GM21529 (cell line): ENCODE data around the gene CLK3.
A peak's percentile ranks its signal among the peaks of the same experiment; 100 is the strongest.

Experiments
- ATAC-seq: cut with Tn5 transposase; IDR thresholded peaks from one replicate; pipeline ENCODE4 v1.9.1; 2021; ENCODE audit not compliant: unreplicated experiment

Gene CLK3

DNA sequence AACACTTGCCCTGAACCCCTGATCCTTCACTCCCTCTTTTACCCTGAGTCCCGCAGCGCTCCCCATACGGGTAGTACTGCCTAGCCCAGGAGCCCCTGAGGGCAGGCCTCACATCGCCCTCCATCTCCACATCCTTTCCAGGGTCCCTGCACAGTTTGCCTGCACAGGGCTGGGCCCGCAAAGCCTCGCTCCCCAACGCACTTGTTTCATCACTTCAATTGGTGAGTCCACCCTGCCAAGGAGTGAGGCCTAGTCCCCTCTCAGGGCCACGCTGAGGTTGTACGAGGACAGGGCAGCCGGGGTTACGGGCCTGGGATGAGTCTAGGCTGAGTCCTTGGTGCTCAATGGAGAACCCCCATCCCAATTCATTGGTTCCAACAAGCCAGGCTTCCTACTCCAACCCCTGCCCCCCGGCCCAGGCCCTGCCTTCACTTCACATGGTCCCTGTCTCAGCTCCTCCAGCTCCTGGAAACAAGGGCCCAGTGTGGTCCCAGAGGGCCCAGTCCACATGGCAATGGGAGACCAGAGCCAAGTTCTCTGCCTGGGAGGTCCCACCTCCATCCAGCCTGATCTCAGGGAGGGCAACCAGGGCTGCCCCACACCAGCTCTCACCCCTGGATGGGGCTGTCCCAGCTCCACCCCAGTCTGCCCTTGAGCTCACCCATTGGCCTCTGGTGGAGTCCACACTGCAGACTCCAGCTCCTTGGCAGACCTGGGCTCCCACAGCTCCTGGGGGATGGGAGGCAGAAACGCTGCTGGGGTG, 12.4 kb upstream of the CLK3 start:
- no peak for ATAC-seq

DNA sequence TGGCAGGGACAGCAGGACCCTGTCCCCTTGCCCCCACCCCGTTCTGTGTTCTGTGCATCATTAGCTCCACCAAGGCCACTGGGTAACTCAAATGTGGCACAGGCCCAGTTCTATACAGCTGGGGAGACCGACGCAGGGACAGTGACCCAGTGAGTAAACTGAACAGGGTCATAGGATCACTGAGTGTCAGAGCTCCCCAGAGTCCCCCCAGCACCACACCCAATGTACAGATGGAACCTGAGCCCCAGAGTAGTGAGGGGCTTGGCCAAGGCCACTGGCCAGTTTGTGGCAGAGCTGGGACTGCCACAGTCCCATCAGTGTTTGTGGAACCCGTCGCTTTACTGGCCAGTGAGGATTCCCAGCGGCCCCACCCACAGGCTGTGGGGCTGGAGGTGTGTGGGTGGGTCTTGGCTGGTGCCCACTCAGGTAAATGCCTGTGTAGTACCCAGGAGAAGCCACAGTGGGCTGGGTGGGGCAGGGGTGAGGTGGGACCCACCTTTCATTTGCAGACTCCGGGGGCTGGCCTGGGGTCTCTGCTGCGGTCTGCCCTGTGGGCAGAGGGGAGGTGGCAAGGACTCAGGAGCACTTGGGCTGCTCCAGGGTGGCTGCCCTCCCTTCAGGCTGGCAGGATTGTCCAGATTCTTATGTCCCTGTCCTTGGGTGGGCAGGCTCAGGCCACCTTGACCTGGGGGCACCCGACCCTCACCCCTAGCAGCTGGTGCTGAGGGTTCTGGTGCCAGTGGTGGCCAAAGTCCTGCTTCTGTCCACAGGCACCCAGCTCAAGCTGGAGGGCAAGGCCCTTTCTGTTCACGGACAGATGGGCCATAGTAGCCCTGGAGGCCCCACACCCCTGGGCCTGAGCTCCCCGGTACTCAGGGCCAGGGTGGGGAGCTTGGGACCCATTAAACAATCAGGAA, 11.6 kb upstream of the CLK3 start:
- ATAC-seq: no peak

DNA sequence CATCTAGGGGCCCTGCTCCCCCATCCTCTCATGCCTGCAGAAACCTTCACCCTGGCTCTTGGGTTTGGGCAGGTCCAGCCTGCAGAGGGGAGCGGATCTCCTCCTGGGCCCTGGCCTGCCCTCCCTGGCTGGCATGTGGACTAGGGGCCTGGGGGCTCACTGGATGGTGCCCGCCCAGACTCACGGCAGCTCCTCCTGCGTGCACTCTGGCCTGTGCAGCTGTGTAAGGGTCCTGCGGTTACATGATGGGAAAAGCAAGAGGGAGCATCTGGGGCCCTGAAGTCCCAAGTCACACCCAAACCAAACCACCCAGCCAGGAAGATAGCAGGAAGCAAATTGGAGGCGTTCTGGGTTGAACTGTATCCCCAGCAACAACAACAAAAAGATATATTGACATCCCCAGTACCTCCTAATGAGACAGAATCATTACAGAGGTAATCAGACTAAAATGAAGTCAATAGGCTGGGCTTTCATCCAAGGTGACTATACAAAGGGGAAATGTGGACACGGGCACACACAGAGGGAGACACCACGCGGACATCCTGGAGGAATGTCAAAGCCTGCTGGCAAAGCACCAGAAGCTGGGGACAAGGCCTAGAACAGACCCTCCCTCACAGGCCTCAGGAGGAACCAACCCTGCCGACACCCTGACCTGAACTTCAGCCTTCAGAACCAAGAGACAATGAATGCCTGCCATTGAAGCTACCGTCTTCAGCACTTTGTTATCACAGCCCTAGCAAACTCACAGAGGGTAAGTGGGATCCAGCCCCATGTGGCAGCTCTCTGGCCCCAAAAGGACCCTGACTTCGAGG, 10.4 kb upstream of the CLK3 start:
- no peak for ATAC-seq

DNA sequence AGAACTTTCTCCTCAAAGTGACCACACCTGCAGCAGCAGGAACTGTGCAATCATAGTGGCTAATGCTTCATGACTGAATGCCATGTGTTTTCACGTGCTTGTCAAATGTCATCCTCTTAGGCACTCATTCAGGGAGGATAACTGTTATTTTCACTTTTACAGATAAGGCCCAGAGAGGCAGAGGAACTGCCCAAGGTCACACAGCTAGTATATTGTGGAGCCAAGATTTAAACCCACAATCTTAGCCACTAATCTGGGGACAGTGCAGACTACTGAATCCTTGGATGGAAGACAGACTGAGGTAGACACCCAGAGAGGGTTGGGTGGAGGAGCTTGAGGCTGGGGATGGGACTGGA, 9.9 kb upstream of the CLK3 start:
- no peak for ATAC-seq

DNA sequence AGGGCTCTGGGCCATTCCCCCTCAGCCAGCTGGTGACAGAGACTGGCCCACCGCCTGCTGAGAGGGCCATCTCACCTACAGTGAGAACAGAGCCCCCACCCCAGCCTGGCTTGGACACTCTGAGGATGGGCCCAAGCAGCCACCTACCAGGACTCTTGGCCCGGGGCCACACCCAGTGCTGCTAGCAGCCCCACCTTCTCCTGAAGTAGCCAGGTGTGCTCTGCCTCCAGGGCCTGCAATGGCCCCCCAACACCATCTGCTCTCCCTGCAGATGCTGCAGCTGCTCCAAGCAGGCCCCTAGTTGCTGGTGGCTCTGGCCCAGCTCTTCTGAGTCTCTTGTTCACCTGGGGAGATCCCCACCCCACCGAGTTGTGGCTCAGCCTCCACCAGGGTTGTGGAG, 6.8 kb upstream of the CLK3 start:
- no peak for ATAC-seq

DNA sequence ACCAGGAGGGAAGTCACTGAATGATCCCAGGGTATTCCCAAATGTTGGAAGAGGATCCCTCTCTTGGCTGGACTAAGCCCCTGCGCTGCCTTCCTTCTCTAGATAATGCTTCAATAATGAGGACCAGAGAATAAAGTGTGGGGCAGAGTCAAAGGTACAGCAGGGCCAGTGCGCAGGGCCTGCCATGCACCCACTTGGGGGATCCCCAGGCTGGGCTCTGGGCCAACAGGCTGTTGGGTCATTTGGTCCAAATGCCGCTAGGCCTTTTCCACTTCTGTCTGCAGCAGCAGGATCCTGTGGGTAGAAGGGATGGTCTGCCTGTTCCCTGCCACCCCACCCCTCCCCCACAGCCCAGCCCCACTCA, 5.7 kb upstream of the CLK3 start:
- no peak for ATAC-seq

DNA sequence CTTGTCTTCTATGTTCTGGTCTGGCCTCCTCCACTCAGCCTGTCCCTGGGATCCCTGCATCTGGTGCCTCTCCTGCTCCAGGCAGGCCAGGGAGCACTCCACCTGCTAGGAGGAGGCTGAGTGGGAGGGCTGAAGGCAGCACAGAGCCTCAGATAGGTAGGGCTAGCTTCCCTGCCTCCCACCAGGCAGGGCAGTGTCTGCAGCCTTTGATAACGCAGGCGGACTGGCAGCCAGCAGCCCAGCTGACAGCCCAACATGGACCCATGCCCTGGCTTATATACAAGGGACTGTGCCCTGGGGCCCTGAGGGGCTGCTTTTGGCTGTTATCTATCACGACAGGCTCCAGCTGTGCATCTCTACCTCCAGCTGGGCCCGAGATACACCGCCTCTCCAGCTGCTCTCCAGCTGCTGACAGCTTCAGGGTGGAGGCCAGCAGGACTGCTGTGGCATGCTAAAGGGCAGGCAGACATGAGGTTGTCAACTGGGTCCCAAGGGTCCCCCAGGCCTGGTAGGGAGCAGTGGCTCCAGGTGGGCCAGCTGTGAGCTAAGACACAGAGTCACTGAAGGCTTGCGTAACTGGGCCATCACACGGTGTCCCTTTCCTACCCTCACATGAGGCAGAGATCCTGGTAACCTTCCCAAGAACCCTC, 5.2 kb upstream of the CLK3 start:
- no peak for ATAC-seq

DNA sequence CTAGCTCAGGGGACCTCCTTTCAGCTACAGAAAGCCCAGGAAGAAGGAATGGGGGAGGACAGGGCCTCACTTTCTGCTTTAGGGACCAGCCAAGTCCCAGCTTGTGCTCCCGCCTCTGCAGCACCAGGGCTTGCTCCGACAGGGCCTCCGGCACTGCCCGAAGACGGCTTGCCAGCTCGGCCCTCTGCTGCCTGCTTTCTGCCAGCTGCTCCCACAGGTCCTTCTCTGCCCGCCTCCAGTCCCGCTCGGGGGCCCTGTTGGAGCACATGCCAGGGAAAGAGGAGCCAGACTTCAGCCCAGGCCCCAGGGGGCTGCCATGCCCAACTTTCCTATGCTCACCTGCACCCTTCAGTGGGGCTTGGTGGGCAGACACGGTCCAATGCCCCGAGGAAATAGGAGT, 4.3 kb upstream of the CLK3 start:
- ATAC-seq: no peak

DNA sequence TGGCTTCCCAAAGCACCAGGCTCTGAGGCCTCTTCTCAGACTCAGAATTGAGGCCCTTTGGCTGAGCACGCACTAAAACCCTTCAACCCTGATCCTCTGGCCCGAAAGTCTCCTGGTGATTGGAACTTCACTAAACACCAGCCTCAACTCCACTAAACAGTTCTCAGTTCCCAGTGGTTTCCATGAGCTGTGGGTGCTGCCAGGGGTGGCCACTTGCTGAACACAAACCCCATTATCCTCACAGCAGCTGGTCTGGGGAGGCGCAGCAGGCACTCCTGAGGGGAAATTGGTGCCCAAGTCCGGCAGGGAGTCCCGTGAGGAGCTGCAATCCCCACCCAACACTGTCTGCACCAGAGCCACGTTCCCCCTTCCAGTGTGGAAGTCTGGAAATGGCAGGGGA, 3.8 kb upstream of the CLK3 start:
- ATAC-seq: no peak

DNA sequence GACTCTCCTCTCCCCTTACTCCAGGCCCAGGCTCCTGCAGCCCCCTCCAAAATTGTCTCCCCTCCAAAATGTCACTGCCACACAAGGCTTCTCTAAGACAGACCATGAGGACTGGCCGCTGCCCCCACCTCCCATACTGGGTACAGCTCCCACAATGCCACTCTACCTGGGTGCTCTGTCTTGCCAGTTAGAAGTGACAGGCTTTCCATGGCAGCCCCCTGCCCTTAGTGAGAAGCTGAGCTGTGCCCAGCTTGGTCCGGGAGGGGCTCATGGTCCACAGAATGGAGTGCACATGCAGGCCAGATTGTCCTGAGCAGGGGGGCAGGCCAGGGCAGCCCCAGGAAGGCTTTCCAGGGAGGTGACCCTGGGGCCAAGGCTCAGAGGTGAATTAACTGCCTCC, 3.0 kb upstream of the CLK3 start:
- ATAC-seq: no peak

DNA sequence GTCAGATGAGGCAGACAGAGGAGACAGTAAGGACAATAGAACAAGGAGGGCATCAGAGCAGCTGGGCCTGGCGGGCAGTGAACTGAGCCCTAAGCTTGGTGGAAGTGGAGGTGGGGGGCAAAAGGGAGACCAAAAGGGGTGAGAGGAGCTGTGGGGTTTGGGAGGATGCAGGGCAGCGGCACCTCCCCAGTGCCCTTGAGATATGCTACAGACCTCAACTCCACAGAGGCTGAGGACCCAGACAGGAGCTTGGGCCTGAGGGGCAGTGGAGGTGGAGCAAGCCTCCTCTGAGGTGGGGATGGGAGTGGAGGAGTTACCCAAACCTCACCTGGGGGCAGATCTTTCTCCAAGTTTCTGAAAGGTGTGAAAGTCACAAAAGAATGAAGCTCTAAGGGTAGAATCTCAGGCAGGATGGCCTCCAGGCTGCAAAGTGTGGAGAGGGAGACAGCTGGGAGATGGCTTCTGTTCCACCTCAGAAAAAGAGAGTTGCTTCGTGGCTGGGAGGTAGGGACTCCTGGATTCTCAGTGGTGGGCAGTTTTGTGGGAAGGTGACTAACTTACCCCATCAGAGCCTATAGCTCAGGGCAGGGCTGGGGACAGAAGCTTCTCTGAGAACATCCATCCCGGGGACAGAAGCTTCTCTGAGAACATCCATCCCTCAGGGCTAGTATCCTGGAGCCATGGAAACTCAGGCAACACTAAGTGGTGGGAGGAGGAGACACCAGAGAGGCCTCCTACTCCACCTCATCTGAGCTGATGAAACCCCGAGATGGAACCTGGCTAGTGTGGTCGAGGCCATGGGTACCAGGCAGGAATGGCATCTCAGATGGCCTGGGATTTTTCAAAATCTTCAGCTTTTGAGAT, 2.3 kb upstream of the CLK3 start:
- no peak for ATAC-seq

DNA sequence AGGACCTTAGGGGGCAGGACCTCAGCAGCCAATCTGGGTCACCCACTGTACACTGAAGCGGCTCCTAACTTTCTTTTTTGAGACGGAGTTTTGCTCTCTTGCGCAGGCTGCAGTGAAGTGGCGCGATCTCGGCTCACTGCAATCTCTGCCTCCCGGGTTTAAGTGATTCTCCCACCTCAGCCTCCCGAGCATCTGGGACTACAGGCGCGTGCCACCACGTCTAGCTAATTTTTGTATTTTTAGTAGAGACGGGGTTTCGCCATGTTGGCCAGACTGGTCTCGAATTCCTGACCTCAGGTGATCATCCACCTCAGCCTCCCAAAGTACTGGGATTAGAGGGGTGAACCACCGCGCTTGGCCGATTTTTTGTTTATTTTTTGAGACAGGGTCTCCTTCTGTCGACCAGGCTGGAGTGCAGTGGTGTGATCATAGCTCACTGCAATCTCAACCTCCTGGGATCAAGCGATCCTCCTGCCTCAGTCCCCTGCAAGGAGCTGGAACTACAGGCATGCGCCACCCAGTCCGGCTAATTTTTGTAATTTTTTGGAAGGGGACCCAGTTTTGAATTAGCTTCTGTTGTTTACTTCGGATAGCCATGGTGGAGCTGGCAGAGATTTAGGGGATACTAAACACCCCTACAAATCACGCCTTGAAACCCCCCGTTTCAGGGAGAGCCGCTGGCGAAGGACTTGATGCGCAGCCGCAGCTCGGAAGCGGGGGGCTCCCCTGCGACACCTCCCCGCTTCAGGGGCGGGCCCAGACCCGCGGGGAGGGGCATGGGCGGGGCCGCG, 1.5 kb upstream of the CLK3 start:
- no peak for ATAC-seq

DNA sequence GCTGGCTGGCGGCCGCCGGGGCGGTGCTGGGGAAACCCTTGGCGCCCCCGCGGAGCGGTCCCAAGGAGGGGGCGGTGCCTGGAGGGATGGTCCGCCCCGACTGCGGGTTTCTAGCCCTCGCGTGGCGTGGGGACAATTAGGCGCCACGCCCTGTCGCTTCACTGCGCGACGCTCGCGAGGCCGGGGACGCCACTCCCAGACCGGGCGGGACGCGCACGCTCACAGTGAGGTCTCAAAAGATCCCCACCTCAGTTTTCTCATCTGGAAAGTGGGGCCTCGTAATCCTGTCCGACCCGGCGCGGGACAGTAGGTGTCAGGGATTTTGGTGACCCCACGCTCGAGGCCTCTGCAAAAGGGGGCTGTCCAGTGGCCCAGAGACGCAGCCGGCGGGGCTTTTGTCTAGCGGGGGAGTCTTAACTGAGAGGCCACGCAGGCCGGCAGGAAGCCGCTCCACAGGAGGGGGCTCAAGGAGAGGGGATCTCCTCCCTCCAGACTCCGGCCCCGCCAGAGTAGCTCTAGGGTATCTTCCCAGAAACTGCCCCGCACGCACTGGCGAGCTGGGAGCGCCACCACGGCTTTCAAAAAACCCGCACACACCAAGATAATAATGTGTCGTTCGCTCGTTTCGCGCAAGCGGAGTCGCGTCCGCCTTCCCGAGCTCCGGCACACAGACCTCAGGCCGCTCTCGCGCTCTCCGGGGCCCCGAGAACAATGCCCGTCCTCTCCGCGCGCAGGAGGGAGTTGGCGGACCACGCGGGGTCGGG, 710 bp upstream of the CLK3 start:
- peak; percentile 51 for ATAC-seq

DNA sequence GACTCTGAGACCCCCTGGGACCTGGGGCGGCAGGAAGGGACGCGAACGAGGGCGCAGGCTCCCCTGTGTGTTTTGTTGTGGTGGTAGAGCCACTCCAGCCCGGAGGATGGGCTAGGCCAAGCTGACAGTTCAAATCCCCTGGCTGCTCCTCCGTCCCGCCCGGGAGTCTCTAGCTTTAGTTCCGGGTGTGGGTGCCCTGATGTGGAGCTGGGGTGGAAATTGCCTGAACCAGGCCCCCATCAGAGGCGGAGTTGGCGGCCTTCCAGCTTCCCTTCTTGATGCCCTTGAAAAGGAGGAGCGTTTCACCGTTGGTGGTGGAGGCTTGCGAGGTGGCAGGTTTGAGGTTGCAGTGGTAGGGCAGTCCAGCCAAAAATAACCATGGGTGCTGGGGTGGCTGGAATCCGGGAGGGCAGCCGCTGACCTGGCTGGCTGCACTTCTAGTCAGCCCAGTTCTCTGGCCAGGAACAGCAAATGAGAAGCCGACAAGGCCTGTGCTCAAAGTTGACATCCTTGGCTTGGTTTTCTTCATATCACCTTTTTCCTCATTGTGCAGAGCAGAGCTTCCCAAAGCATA, 817 bp downstream of the CLK3 start:
- ATAC-seq: no peak

DNA sequence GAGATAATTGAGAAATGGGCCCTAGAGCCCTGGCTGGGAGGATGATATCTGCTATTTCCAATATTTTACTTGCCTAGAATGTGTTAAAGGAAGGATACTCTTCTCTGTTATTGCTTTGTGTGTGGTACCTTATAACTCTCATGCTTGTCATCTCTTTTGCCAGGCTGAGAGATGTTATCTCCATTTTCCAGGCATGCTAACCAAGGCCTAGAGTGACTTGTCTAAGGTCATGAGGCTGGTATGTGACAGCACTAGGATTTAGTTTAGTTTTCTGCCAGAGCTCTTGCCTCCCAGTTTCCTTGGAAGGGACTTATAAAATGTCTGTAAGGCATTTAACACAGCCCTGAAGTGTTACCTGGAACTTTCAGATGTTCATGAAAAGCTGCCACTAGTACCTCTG, 1.4 kb downstream of the CLK3 start:
- no peak for ATAC-seq

DNA sequence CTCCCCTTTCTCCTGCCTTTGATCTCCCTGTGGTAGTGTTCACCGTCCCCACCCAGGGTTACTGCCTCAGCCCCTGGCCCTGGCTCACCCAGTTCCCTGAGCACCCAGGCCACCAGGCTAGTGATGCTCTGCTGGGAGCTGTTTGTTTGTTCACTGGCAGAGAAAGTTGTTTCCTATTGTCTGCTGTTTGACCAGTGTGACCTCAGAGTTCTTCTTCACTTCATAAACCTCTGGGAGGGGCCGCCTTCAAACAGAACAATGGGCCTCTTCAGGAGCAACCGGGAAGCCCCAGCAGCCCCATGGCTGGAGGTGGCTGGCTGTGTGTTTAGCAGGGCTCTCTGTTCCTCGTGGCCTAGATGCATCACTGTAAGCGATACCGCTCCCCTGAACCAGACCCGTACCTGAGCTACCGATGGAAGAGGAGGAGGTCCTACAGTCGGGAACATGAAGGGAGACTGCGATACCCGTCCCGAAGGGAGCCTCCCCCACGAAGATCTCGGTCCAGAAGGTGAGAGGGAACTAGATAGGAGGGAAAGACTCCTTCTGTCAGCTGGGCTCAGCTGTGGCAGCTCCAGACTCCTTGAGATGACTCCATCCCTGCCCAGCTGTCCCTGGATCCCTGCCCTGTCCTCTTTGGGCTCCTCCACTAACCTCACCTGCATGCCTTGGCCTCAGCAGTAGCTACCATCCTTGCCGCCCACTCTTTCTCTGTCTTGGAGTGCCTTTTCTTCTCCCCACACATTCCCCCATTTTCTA, 3.4 kb downstream of the CLK3 start:
- ATAC-seq: no peak

DNA sequence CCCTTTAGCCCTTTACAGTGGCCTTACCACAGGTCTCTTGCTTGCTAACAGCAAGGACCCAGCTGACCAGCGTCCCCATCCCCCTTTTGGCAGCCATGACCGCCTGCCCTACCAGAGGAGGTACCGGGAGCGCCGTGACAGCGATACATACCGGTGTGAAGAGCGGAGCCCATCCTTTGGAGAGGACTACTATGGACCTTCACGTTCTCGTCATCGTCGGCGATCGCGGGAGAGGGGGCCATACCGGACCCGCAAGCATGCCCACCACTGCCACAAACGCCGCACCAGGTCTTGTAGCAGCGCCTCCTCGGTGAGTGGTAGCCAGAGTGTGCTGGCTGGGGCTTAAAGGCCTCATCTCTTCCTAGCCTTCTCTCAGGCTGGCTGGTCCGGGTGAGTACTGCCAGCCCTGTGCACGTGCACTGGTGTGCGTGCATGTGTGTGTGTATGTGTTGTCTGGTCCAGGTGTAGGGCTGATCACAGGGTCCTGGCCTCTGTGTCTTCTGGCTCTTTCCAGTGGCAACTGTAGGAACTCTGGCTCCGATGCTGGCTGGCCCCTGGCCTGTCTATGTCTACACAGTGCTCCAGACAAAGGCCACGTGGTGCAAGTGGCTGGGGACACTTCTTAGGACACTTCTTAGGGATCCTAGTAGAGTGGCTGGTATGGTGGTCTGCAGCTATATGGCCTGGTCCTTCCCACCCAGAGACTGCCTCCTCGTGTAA, 4.4 kb downstream of the CLK3 start:
- no peak for ATAC-seq
